Measurements from ENCODE around the gene AMBRA1. TPM values are rescaled to one million over a fixed set of nuclear protein-coding genes. Genes with fewer than 3 reads are reported as not detected.

The AMBRA1 gene
- total RNA-seq, 2 experiments from 2014 or later: 24.6 to 30.7 TPM

DNA sequence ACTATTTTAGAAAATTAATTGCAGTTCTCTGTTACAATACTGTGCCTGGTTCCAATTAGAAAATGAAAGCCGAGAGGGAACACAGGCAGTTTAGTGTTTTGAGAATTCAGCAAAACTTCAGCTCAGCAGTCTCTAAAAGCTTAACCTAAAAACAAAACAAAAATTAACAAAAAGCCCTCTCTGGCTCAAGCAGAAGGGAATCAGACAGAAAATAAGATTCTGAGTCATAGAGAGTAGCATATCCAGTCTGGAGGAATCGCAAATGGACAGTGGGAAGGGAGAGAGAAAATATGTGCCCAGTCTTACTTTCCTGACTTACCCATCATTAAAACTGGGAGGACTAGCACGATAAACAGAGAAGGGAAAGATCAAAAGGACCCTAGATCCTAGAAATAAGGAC lies 164.1 kb downstream of the AMBRA1 start:
- CTCF ChIA-PET (ENCODE audit: unreplicated experiment): no interaction called here
- Histone ChIP-seq H3K36me3 (ENCODE audit: insufficient read depth, low read length) (peaks cover 26% of the 10 kb centered on the region), H3K9me3 (ENCODE audit: low read length) (no peaks in the 10 kb centered on the region), H3K9me2 (ENCODE audit: insufficient read depth, low read length) (no peaks in the 10 kb centered on the region), H3K4me3 (ENCODE audit: low read depth, low read length, poor library complexity, severe bottlenecking) (no peak overlapping the region), H4K20me1 (ENCODE audit: insufficient read depth, low read length) (no peaks in the 10 kb centered on the region), H2AFZ (ENCODE audit: low read length) (no peak overlapping the region), H3K27ac (ENCODE audit: low read depth, low read length, poor library complexity, severe bottlenecking) (no peak overlapping the region), H3K4me2 (ENCODE audit: low read length) (no peak overlapping the region), H3K4me1 (ENCODE audit: insufficient read depth, low read length, poor library complexity, severe bottlenecking) (no peaks in the 10 kb centered on the region), H3K79me2 (ENCODE audit: insufficient read depth, low read depth, low read length) (no peaks in the 10 kb centered on the region)
- no TSS peak for BruUV-seq (replicated peaks)
- intact Hi-C loops (cut with micrococcal nuclease; ENCODE audit: unreplicated experiment): no loop called here
- TF ChIP-seq EZH2phosphoT487 (IDR thresholded peaks at IDR 0.05; ENCODE audit: borderline replicate concordance, low read depth, low read length): no peak
- TF ChIP-seq, protein P1, sequence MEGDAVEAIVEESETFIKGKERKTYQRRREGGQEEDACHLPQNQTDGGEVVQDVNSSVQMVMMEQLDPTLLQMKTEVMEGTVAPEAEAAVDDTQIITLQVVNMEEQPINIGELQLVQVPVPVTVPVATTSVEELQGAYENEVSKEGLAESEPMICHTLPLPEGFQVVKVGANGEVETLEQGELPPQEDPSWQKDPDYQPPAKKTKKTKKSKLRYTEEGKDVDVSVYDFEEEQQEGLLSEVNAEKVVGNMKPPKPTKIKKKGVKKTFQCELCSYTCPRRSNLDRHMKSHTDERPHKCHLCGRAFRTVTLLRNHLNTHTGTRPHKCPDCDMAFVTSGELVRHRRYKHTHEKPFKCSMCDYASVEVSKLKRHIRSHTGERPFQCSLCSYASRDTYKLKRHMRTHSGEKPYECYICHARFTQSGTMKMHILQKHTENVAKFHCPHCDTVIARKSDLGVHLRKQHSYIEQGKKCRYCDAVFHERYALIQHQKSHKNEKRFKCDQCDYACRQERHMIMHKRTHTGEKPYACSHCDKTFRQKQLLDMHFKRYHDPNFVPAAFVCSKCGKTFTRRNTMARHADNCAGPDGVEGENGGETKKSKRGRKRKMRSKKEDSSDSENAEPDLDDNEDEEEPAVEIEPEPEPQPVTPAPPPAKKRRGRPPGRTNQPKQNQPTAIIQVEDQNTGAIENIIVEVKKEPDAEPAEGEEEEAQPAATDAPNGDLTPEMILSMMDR (conservative IDR thresholded peaks at IDR 0.05; ENCODE audit: low read length): no peak
- POLR2A ChIA-PET: interaction anchor here (1.3 kb wide), 1 partner anchor 13 kb away, joined by 4 read pairs; no protein-coding TSS in a partner anchor
- no peak for DNase-seq (ENCODE audit: low spot score)

DNA sequence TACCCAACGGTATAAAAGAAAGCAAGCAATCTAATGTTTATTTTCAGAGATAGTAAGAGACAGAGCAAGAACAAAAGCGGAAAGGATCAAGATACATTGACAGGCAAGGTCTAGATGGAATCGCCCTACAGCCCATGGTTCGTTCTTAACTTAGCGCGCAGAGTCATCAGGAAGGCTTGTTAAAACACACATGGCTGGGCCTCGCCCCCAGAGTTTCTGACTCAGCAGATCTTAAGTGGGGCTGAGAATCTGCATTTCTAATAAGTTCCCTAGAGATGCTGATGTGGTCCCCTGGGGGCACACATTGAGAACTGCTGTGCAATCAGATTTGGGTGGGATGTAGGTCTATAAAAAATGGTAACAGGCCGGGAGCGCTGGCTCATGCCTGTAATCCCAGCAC lies 166.5 kb downstream of the AMBRA1 start:
- intact Hi-C loops (cut with micrococcal nuclease; ENCODE audit: unreplicated experiment): no loop called here
- Histone ChIP-seq H3K36me3 (ENCODE audit: insufficient read depth, low read length) (peaks cover 7% of the 10 kb centered on the region; the same call in 1 of the 2 replicates), H3K4me3 (ENCODE audit: low read depth, low read length, poor library complexity, severe bottlenecking) (no peak overlapping the region), H3K4me1 (ENCODE audit: insufficient read depth, low read length, poor library complexity, severe bottlenecking) (no peaks in the 10 kb centered on the region), H2AFZ (ENCODE audit: low read length) (no peak overlapping the region), H4K20me1 (ENCODE audit: insufficient read depth, low read length) (no peaks in the 10 kb centered on the region), H3K79me2 (ENCODE audit: insufficient read depth, low read depth, low read length) (no peaks in the 10 kb centered on the region), H3K9me3 (ENCODE audit: low read length) (no peaks in the 10 kb centered on the region), H3K27ac (ENCODE audit: low read depth, low read length, poor library complexity, severe bottlenecking) (no peak overlapping the region), H3K9me2 (ENCODE audit: insufficient read depth, low read length) (no peaks in the 10 kb centered on the region), H3K4me2 (ENCODE audit: low read length) (no peak overlapping the region)
- BruUV-seq (replicated peaks): no TSS peak
- POLR2A ChIA-PET: no interaction called here
- no peak for TF ChIP-seq EZH2phosphoT487 (IDR thresholded peaks at IDR 0.05; ENCODE audit: borderline replicate concordance, low read depth, low read length)
- TF ChIP-seq, protein P1 (conservative IDR thresholded peaks at IDR 0.05; ENCODE audit: low read length): no peak
- CTCF ChIA-PET (ENCODE audit: unreplicated experiment): no interaction called here
- no peak for DNase-seq (ENCODE audit: low spot score)

DNA sequence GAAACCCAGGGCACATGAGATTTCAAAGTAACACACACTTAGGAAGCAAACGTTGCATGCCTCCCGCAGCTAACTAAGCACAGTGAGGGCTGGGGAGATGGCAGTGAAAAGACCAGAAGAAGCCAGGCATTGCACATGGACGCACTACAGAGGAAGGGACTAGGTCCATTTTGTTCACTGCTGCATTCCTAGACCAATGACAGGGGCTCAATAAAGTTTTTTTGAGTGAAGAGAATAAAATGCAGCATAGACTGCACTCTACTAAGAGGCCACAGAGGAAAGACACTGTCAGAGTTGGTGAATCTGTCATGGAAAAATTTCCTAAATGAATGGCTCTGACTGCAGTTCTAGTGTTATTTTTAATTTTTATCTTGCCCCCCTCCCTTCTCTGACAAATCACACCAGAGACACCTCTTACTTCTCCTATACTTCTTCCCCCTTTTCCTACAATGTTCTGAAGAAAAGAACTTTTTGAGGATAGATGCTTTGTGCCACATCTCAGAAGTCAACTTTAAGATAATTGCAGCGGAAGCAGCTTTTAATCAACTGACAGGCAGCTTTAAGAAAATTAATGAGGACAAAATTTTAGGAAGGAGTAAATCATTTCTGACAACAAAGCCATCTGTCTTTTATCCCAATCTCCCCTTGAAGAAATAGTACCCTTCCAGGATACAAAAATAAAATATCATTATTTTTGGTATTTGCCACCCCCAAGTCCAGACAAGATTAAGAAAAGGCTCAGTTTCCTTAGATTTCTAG lies 167.4 kb downstream of the AMBRA1 start:
- BruUV-seq (replicated peaks): no TSS peak
- intact Hi-C loops (cut with micrococcal nuclease; ENCODE audit: unreplicated experiment): no loop called here
- H4K20me1 ChIP-seq (ENCODE audit: insufficient read depth, low read length): no peaks in the 10 kb centered on the region
- no peak overlapping the region for H3K4me2 ChIP-seq (ENCODE audit: low read length)
- no peak overlapping the region for H3K27ac ChIP-seq (ENCODE audit: low read depth, low read length, poor library complexity, severe bottlenecking)
- no peaks in the 10 kb centered on the region for H3K4me1 ChIP-seq (ENCODE audit: insufficient read depth, low read length, poor library complexity, severe bottlenecking)
- H3K9me2 ChIP-seq (ENCODE audit: insufficient read depth, low read length): no peaks in the 10 kb centered on the region
- no peaks in the 10 kb centered on the region for H3K9me3 ChIP-seq (ENCODE audit: low read length)
- no peak for DNase-seq (ENCODE audit: low spot score)
- ChIA-PET POLR2A (interaction anchor here (0.5 kb wide), 1 partner anchor 252 kb away, joined by 5 read pairs; no protein-coding TSS in a partner anchor), CTCF (ENCODE audit: unreplicated experiment) (no interaction called here)
- no peak overlapping the region for H2AFZ ChIP-seq (ENCODE audit: low read length)
- H3K79me2 ChIP-seq (ENCODE audit: insufficient read depth, low read depth, low read length): no peaks in the 10 kb centered on the region
- H3K36me3 ChIP-seq (ENCODE audit: insufficient read depth, low read length): peaks cover 6% of the 10 kb centered on the region; the same call in 1 of the 2 replicates
- no peak for TF ChIP-seq EZH2phosphoT487 (IDR thresholded peaks at IDR 0.05; ENCODE audit: borderline replicate concordance, low read depth, low read length)
- TF ChIP-seq, protein P1 (conservative IDR thresholded peaks at IDR 0.05; ENCODE audit: low read length): no peak
- no peak overlapping the region for H3K4me3 ChIP-seq (ENCODE audit: low read depth, low read length, poor library complexity, severe bottlenecking)
